M059J (cell line): ENCODE data around the gene EPC1. TPM values are rescaled to one million over a fixed set of nuclear protein-coding genes. Genes with fewer than 3 reads are reported as not detected.

Experiments
- DNase-seq: peaks from one replicate; pipeline ENCODE4 v3.0.0-alpha.2; 2012; ENCODE audit warnings: low read depth
- total RNA-seq: library from RNA; depleted of rRNA; stranded (reverse); fragments of >200 nt; shearing (Covaris generic); gene quantifications from 2 replicates; pipeline ENCODE4 v1.2.3, GENCODE V29; 2014

Gene EPC1
- total RNA-seq, 1 experiment from 2014 or later, result 8.2 TPM

GRCh38 chr10:32337350-32337749, 9.6 kb downstream of the EPC1 start:
- no peak for DNase-seq

GRCh38 chr10:32333849-32334248, 13.1 kb downstream of the EPC1 start:
- no peak for DNase-seq

- DNase-seq, result no peak
Measured at GRCh38 chr10:32332299-32332750, 14.6 kb downstream of the EPC1 start.

GRCh38 chr10:32331606-32332005, 15.4 kb downstream of the EPC1 start:
- DNase-seq, result no peak

GRCh38 chr10:32330214-32330613, 16.7 kb downstream of the EPC1 start:
- DNase-seq, result no peak

GRCh38 chr10:32329061-32329460, 17.9 kb downstream of the EPC1 start:
- no peak for DNase-seq

GRCh38 chr10:32328499-32328898, 18.5 kb downstream of the EPC1 start:
- DNase-seq, result no peak

- no peak for DNase-seq
Measured at GRCh38 chr10:32327364-32327691, 19.6 kb downstream of the EPC1 start.

GRCh38 chr10:32326680-32327363, 20.1 kb downstream of the EPC1 start:
- no peak for DNase-seq

- DNase-seq, result no peak
Measured at GRCh38 chr10:32326119-32326518, 20.8 kb downstream of the EPC1 start.

- no peak for DNase-seq
Measured at GRCh38 chr10:32323051-32323450, 23.9 kb downstream of the EPC1 start.

GRCh38 chr10:32321016-32321631, 25.8 kb downstream of the EPC1 start:
- DNase-seq, result no peak

- no peak for DNase-seq
Measured at GRCh38 chr10:32318476-32318896, 28.5 kb downstream of the EPC1 start.

- no peak for DNase-seq
Measured at GRCh38 chr10:32317795-32318357, 29.1 kb downstream of the EPC1 start.

GRCh38 chr10:32315424-32315823, 31.5 kb downstream of the EPC1 start:
- DNase-seq, result no peak

GRCh38 chr10:32314588-32314987, 32.4 kb downstream of the EPC1 start:
- no peak for DNase-seq

- no peak for DNase-seq
Measured at GRCh38 chr10:32308027-32308603, 38.8 kb downstream of the EPC1 start.

GRCh38 chr10:32307609-32308008, 39.3 kb downstream of the EPC1 start:
- DNase-seq, result no peak

GRCh38 chr10:32299354-32299980, 47.5 kb downstream of the EPC1 start:
- DNase-seq, result no peak

GRCh38 chr10:32298075-32298812, 48.7 kb downstream of the EPC1 start:
- DNase-seq, result peak; percentile 77

- no peak for DNase-seq
Measured at GRCh38 chr10:32295027-32295426, 51.9 kb downstream of the EPC1 start.

GRCh38 chr10:32293581-32293980, 53.4 kb downstream of the EPC1 start:
- DNase-seq, result no peak
